GM18951 (cell line): ENCODE data around the gene RNF145.

Source experiments
- POLR2A ChIP-seq: IDR thresholded peaks from 4 replicates; pipeline ENCODE4 v1.6.1; 2011; ENCODE audit warnings: mild to moderate bottlenecking; ENCODE audit not compliant: insufficient read length, insufficient read depth; ENCODE audit errors: extremely low read depth
- in situ Hi-C: fragments of 300-500 bp; cut with MboI; formaldehyde crosslinking; loops from one replicate; pipeline ENCODE4 v1.12.0; 2022; ENCODE audit warnings: low sequenced_read_pairs, mixed read lengths, inconsistent platforms; ENCODE audit not compliant: unreplicated experiment

RNF145 gene

GRCh38 chr5:159170021-159170420 lies 39.3 kb downstream of the RNF145 start:
- in situ Hi-C loops, result loop anchor here (25.0 kb wide), 1 partner anchor 817 kb away; no protein-coding TSS in a partner anchor
- no peak for TF ChIP-seq POLR2A

- no peak for TF ChIP-seq POLR2A
- in situ Hi-C loops, result loop anchor here (25.0 kb wide), 1 partner anchor 821 kb away; no protein-coding TSS in a partner anchor
Measured at GRCh38 chr5:159166416-159166815, 42.9 kb downstream of the RNF145 start.

DNA sequence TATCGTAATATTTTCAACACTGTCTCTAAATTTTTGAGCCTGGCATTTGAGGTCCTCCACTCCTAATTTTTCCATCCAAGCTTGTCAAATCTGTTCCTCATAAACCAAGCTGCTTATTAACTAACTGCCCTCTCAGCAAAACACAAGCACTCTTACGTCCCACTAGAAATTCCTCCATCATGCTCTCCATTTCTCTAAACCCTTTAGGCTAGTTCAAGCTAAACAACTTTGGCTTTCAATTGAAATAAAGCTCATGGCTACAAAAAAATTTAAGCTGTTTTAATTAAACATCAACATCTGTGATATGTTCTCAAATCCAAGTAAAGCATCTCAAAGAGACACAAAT lies 45.7 kb downstream of the RNF145 start:
- in situ Hi-C loops, result loop anchor here (25.0 kb wide), 1 partner anchor 824 kb away; no protein-coding TSS in a partner anchor
- TF ChIP-seq POLR2A, result no peak

DNA sequence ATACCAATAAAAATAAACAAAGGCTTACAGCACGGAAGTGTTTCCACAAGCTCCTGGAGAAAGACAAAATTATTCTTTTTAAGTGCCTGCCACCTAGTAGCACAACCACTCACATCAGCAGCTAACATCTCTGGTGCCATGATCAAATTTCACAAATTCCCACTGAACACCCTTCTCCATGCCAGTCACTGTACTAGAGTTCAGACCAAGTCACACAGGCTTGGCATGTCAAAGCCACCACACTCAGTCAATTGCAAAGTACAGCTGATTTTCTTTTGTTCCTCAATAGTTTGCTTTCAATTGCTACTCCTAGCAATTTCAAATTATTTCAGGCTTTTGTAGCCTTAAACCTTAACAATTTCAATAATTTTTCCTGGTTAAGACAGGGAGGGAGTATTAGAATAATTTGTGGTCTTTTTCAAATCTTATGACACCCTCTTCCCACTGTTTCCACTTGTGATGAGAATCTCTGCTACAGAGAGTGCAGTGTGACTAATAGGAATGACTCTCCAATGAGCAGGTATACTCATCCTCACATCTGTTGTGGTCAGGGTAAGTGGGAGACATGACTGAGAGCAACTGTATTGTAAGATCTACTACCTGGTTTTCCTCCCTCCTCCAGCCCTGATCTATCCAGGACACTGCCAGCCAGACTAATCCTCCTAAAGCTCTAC lies 46.2 kb downstream of the RNF145 start:
- no peak for TF ChIP-seq POLR2A
- in situ Hi-C loops, result loop anchor here (25.0 kb wide), 1 partner anchor 824 kb away; no protein-coding TSS in a partner anchor

- in situ Hi-C loops, result loop anchor here (25.0 kb wide), 1 partner anchor 826 kb away; no protein-coding TSS in a partner anchor
- TF ChIP-seq POLR2A, result no peak
Measured at GRCh38 chr5:159161361-159162214, 47.8 kb downstream of the RNF145 start.

- in situ Hi-C loops, result loop anchor here (10.0 to 25.0 kb wide), 2 partner anchors 156 to 829 kb away; no protein-coding TSS in a partner anchor
Measured at GRCh38 chr5:159158553-159159091, 50.7 kb downstream of the RNF145 start.

DNA sequence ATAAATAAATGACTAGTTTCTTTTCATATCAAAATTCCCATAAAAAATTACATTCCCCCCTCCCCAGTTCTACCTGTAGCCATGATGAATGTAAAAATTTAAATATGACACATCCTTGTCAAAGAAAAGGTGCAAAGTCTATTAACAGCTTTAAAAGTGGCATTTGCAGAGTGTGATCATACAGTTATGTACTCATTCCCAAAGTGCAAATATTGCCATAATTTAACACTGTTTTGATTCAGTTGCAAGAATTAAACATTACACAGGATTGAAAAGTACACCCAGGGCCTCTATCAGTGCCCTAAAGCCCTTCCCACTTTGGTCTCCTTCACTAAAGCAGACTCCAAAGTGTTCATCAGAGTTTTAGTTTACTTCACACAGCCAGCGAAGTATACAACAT lies 51.8 kb downstream of the RNF145 start:
- TF ChIP-seq POLR2A, result no peak
- in situ Hi-C loops, result loop anchor here (10.0 to 25.0 kb wide), 2 partner anchors 157 to 830 kb away; no protein-coding TSS in a partner anchor

- in situ Hi-C loops, result loop anchor here (10.0 to 25.0 kb wide), 2 partner anchors 158 to 831 kb away; no protein-coding TSS in a partner anchor
- no peak for TF ChIP-seq POLR2A
Measured at GRCh38 chr5:159156426-159157238, 52.7 kb downstream of the RNF145 start.

DNA sequence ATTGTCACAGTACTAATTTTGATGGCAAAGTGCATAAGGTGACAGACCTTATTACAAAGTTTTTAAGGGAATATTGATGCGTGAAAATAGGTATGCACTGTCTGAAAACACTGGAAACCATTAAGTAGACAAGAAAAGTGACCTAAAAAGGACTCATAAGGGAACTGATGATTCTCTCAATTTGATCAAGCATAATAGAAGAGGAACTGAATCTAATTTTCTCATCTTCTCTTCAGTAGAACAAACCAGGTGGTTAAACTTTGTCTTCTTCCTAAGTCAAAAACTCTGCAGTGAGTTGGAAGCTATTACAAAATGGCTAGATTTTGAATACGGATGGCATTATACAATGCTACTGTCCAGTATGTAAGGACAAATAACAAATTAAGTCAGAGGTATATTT lies 53.4 kb downstream of the RNF145 start:
- in situ Hi-C loops, result loop anchor here (10.0 to 25.0 kb wide), 2 partner anchors 159 to 831 kb away; no protein-coding TSS in a partner anchor
- TF ChIP-seq POLR2A, result no peak

- no peak for TF ChIP-seq POLR2A
- in situ Hi-C loops, result loop anchor here (10.0 to 25.0 kb wide), 2 partner anchors 162 to 834 kb away; no protein-coding TSS in a partner anchor
Measured at GRCh38 chr5:159152876-159153275, 56.5 kb downstream of the RNF145 start.

DNA sequence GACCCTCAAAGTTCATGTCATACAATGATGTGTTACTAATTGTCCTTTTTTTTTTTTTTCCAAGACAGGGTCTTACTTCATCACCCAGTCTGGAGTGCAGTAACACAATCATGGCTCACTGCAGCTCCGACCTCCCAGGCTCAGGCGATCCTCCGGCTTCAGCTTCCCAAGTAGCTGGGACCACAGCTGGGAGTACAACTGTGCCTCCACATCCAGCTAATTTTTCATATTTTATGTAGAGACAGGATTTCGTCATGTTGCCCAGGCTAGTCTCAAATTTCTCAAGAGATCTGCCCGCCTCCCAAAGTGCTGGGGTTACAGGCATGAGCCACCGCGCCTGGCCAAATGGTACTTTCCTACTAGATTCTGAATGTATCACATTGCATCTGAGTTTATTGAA lies 60.3 kb downstream of the RNF145 start:
- in situ Hi-C loops, result loop anchor here (25.0 kb wide), 2 partner anchors 1062 to 1337 kb away; no protein-coding TSS in a partner anchor
- no peak for TF ChIP-seq POLR2A

DNA sequence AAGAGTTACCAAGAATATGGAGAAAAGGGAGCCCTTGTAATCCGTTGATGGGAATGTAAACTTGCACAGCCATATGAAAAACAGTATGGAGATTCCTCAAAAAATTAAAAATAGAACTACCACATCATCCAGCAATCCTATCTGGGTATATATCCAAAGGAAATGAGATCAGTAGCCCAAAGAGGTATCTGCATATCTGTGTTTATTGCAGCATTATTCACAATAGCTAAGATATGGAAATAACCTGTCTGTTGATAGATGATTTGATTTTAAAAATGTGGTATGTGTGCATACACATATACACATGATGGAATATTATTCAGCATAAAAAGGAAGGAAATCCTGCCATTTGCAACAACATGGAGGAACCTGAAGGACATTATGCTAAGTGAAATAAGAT lies 61.4 kb downstream of the RNF145 start:
- TF ChIP-seq POLR2A, result no peak
- in situ Hi-C loops, result loop anchor here (25.0 kb wide), 2 partner anchors 1061 to 1336 kb away; no protein-coding TSS in a partner anchor

DNA sequence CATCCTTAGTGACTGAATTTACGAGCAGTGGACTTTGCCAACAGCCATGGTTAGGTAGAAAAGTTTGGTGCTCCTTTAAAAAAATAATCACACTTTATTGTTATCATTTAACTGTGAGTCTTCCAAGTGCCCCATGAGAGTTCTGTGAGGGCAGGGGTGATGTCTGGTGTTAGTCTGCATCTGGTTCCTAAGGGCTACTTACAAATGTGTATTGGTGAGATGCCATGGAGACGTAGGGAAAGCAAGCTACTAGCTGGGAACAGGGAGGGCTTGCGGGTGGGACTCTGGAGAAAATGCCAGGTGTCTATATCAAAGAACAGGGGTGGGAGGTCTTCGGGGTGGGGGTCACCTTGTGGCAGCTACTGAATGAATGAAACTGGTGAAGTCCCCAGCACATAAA lies 62.5 kb downstream of the RNF145 start:
- no peak for TF ChIP-seq POLR2A
- in situ Hi-C loops, result loop anchor here (25.0 kb wide), 2 partner anchors 1060 to 1335 kb away; no protein-coding TSS in a partner anchor

- in situ Hi-C loops, result loop anchor here (25.0 kb wide), 2 partner anchors 1058 to 1333 kb away; no protein-coding TSS in a partner anchor
Measured at GRCh38 chr5:159145160-159145559, 64.2 kb downstream of the RNF145 start.
